ENCODE data around the gene NCEH1. TPM values are rescaled to one million over a fixed set of nuclear protein-coding genes. Genes with fewer than 3 reads are reported as not detected.

The NCEH1 gene
- total and polyA plus RNA-seq, 2 of the 4 experiments (the other 2 are of a cell fraction), result 22.3 to 23.3 TPM

- POLR2A ChIA-PET (ENCODE audit: unreplicated experiment), result no interaction called here
- intact Hi-C loops (cut with micrococcal nuclease) (no loop called here), dilution Hi-C loops (cut with HindIII; ENCODE audit: low sequenced_read_pairs, unreplicated experiment) (no loop called here), in situ Hi-C loops (cut with MboI; ENCODE audit: low sequenced_read_pairs) (no loop called here)
- no peak overlapping the region for H3K18ac ChIP-seq (ENCODE audit: low read depth, low read length)
- H3K23ac ChIP-seq (ENCODE audit: low read depth, low read length), result no peak overlapping the region
- H2BK120ac ChIP-seq (ENCODE audit: low read depth, low read length), result no peak overlapping the region
- H3K27ac ChIP-seq (ENCODE audit: insufficient read depth, low read length), result no peak overlapping the region
- H3K4me1 ChIP-seq (ENCODE audit: control insufficient read depth, insufficient read depth, low read length), result peaks cover 8% of the 10 kb centered on the region
- no peak overlapping the region for H4K5ac ChIP-seq (ENCODE audit: low read depth, low read length)
- no peak overlapping the region for H3K4me2 ChIP-seq (ENCODE audit: low read depth, low read length)
- H3K9me3 ChIP-seq (ENCODE audit: control insufficient read depth, insufficient read depth, low read length), result no peaks in the 10 kb centered on the region
- ATAC-seq (ENCODE audit: low read depth), result no peak
- no peaks in the 10 kb centered on the region for H4K20me1 ChIP-seq (ENCODE audit: insufficient read depth, low read length)
- peaks cover 6% of the 10 kb centered on the region; the same call in 1 of the 2 replicates for H3K9me1 ChIP-seq (ENCODE audit: insufficient read depth, low read length)
- no peak overlapping the region for H3K9ac ChIP-seq (ENCODE audit: low read depth, low read length)
- H3K4me3 ChIP-seq (ENCODE audit: insufficient read depth, low read depth, low read length), result no peak overlapping the region
- DNase-seq, result no peak
- no peak overlapping the region for H4K8ac ChIP-seq (ENCODE audit: low read depth in 2 of 2, low read length in 2 of 2)
- H3K36me3 ChIP-seq (ENCODE audit: control insufficient read depth, insufficient read depth, low read length), result no peaks in the 10 kb centered on the region
- no peak overlapping the region for H3K14ac ChIP-seq (replicated peaks; ENCODE audit: low read depth, low read length)
- no peak overlapping the region for H2BK20ac ChIP-seq (ENCODE audit: low read depth, low read length)
- H2AK9ac ChIP-seq (replicated peaks; ENCODE audit: low read depth, low read length, poor library complexity), result no peak overlapping the region
- CTCF ChIA-PET, result interaction anchor here (0.5 kb wide), 1 partner anchor 89 kb away, joined by 4 read pairs; no protein-coding TSS in a partner anchor
- TF ChIP-seq RCOR1 (IDR thresholded peaks at IDR 0.05; ENCODE audit: insufficient replicate concordance, low read length), result no peak
- TF ChIP-seq CTCF (conservative IDR thresholded peaks at IDR 0.05; ENCODE audit: low read depth, low read length), result no peak
- TF ChIP-seq CEBPB (IDR thresholded peaks at IDR 0.05; ENCODE audit: low read depth, low read length), result no peak
- no peak for TF ChIP-seq NFE2L2 (IDR thresholded peaks at IDR 0.05; ENCODE audit: low read depth, low read length)
- no peak for TF ChIP-seq MAFK (IDR thresholded peaks at IDR 0.05; ENCODE audit: low read depth, low read length)
- no peak for TF ChIP-seq CHD1 (IDR thresholded peaks at IDR 0.05; ENCODE audit: low read depth, low read length)
- TF ChIP-seq ELK1 (IDR thresholded peaks at IDR 0.05; ENCODE audit: borderline replicate concordance, low read depth, low read length), result no peak
- no peak for TF ChIP-seq MXI1 (IDR thresholded peaks at IDR 0.05; ENCODE audit: borderline replicate concordance, low read depth, low read length)
- TF ChIP-seq SMC3 (IDR thresholded peaks at IDR 0.05; ENCODE audit: low read depth, low read length), result no peak
- TF ChIP-seq RAD21 (IDR thresholded peaks at IDR 0.05; ENCODE audit: low read length), result no peak
- TF ChIP-seq POLR2A (IDR thresholded peaks at IDR 0.05; ENCODE audit: low read depth, low read length), result no peak
- no peak for TF ChIP-seq RFX5 (IDR thresholded peaks at IDR 0.05; ENCODE audit: low read depth, low read length)
- TF ChIP-seq MAZ (IDR thresholded peaks at IDR 0.05; ENCODE audit: borderline replicate concordance, low read depth, low read length), result no peak
- no peak for TF ChIP-seq USF2 (IDR thresholded peaks at IDR 0.05; ENCODE audit: low read depth, low read length)
- TF ChIP-seq FOS (IDR thresholded peaks at IDR 0.05; ENCODE audit: low read depth, low read length), result no peak
- no peak for TF ChIP-seq BHLHE40 (IDR thresholded peaks at IDR 0.05; ENCODE audit: low read depth, low read length)
- no peak overlapping the region for H4K91ac ChIP-seq (ENCODE audit: insufficient read depth, low read depth, low read length)
- no peak overlapping the region for H2BK5ac ChIP-seq (ENCODE audit: low read depth, low read length, poor library complexity, severe bottlenecking)
- H2AK5ac ChIP-seq (ENCODE audit: low read depth, low read length), result 0 out of 2 replicates have a peak overlapping the region, but pooled peaks have one; percentile 23
- no peak overlapping the region for H3K56ac ChIP-seq (ENCODE audit: extremely low read depth, insufficient read depth, low read length)
- H3K27me3 ChIP-seq (ENCODE audit: control insufficient read depth, insufficient read depth, low read length), result no peaks in the 10 kb centered on the region
- no peak overlapping the region for H2BK15ac ChIP-seq (ENCODE audit: low read depth, low read length)
- peaks cover 38 to 78% of the 10 kb centered on the region in 2 experiments for H3K79me1 ChIP-seq (ENCODE audit: low read depth in 1 of 2, low read length in 2 of 2)
- no TSS peak for BruUV-seq (replicated peaks)
- H3K4ac ChIP-seq (ENCODE audit: low read depth, low read length), result peak overlapping the region; percentile 16; the same call in 1 of the 2 replicates
- no CpG with 5 or more reads among the region's 2 CpGs for WGBS, 2 experiments (ENCODE audit: extremely low coverage in 2 of 2, insufficient read length in 1 of 2)
- no peak overlapping the region for H2AFZ ChIP-seq (replicated peaks; ENCODE audit: low read length, poor library complexity)
Measured at GRCh38 chr3:172653004-172653572, 57.8 kb downstream of the NCEH1 start.

All from IMR-90 (cell line).